ENCODE measurements around the gene JARID2.
A peak's percentile ranks its signal among the peaks of the same experiment; 100 is the strongest.

The JARID2 gene

DNA sequence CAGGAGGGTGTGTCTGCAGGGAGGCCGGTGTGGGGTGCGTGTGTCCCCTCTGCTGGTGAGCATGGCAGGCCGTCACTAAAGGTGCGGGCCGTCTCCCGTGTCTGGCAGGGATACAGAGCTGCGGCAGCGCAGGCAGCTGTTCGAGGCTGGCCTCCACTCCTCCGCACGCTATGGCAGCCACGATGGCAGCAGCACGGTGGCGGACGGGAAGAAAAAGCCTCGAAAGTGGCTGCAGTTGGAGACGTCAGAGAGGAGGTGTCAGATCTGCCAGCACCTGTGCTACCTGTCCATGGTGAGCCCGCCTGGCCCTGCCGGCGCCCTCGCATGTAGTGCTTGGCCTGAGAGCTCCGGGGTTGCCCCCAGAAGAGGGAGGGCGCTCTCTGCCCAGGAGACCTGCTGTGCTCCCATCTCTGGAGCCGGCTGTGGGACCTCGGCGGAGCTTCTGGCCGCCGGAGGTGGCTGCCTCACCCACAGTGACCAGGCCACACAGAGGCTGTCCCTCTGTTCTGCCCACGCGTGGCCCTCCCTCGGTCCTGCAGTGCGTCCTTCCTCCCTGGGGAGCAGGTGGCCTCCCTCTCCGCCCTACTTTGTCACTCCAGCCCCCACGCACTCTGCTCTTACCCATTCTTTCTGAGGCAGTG, 267.4 kb downstream of the JARID2 start:
- no peak for DNase-seq

DNA sequence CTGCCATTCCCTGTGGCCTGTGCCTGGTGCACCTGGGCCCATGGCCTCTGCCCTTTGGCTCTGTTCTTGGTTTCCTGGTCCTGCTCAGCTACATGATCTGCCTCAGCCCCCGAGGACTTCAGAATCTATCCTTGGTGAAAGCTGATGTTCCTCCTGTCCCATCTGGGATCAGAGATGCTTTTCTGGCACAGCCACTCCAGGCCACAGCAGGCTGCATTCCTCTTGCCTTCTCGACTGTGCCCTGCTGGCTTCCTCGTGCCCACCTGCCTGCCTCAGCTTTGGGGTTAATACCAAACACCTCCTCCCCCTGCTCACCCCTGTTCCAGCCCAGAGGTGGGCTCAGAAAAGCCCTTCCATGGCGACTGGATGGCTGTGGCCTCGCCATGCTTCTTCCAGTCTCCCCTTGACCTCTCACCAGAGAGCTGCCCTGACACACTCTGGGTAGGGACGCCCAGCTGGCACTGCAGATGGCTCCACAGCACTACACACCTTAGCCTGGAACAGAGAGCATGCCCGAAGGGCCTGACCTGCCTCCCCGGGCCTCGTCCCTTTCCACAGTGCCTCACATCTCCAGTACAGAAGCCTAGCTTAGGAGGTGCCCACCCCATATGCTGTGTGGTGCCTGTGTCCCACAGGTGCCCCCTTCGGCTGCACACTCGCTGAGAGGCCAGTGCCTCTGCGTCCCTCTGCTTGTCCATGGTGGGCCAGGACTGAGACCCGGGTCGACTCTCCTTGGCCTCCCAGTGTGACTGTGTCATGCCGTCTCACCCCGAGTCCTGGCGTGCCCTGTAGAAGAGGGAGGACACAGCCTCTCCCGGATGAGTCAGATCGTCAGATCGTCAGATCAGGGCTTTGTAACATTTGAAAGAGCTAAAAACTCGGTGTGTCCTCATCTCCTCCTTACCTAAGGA, 268.2 kb downstream of the JARID2 start:
- DNase-seq: no peak

DNA sequence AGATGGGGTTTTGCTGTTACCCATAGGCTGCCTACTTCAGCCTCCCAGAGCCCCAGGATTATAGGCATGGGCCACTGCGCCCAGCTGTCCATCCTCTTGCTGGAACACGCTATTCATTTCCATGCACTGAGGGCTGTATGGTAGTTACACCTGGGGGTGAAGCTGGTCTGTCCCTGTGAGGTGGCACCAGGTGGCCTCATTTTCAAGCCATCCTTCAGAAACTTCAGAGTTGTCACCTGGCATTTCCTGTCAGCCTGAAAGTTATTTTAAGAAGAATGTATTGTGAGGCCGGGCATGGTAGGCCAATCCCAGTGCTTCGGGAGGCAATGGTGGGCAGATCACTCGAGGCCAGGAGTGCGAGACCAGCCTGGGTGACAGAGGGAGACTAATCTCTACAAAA, 269.4 kb downstream of the JARID2 start:
- no peak for DNase-seq

DNA sequence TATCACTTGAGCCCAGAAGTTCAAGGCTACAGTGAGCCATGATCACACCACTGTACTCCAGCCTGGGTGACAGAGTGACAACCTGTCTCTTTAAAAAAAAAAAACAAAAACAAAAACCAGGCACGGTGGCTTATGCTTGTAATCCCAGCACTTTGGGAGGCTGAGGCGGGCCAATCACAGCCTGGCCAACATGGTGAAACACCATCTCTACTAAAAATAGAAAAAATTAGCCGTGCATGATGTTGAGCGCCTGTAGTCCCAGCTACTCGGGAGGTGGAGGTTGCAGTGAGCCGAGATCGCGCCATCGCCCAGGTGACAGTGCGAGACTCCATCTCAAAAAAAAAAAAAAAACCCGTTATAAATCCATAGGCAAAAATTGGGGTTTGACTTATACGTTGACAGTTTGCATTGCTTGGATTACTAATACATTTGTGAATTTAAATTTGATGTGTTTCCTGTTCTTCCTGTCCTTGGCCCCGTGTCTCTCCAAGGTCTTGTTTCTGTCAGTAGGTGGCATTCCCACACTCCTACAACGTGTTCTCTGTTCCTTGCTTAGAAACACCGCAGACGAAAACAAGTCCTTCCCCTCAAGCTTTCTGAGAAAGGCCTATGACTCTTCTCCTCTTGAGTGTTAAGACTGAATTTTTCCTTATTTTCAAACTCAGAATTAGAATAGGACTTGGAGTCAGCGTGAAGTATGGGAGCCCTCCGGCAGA, 269.9 kb downstream of the JARID2 start:
- DNase-seq: no peak

DNA sequence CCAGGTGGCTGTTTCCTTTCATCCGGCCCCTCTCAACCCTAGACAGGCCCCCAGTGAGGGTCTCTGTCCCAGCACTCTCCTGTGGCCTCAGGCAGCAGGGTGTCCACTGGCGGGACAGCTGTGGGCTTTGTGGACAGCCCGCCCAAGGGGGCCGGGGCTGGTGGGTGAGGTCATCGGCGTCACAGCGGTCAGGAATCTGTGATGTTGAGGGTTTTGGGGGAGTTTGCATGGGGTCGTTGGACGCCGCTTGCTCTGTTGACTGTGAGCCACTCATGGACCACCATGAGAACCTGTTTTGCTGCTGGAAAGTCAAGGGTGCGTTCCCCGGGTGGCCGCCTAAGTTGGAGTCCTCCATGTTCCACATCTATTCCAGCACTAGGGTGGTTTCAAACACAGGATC, 270.5 kb downstream of the JARID2 start:
- DNase-seq: no peak

DNA sequence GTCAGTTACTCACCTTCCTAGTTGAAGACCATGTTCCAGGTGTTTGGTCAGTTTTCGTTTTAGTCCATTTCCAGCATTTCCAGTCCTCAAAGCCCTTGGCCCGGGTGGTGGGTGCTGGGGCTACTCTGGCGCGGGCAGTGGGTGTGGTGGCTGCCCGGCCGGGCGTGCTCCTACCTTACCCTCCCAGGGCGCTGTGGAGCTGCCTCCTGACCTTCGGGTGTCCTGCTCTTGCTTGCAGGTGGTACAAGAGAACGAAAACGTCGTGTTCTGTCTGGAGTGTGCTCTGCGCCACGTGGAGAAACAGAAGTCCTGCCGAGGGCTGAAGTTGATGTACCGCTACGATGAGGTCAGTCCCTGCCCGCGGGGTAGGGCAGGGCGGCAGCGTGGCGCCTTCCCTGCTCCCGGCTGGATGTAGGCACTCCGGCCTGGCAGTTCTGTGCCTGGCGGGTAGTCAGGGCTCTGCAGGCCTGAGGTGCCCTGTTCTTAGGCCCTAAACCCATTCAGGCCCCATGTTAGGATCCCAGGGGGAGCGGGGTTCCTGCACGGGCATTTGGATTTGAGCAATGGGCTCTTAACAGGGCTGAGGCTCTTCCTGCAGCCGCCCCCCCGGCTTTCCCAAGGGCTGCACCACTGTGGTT, 271.2 kb downstream of the JARID2 start:
- DNase-seq: no peak

DNA sequence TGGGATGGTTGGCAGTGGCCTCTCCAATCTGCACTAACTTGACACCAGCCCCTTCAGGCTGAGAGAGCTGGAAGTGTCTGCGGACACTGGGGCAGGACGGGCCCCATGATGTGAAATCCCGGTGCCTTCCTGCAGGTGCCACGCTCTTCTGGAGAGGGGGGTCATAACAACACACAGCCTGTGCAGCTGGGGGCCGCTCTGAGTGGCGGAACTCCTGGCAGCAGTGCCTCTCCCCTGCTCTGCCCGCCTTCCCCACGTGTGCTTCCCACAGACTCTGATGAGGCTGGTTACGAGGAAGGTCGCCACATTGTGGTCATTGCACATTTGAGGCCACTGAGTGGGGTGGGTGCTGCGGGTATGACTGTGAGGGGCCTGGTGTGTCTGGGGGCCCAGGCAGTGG, 271.7 kb downstream of the JARID2 start:
- DNase-seq: no peak

DNA sequence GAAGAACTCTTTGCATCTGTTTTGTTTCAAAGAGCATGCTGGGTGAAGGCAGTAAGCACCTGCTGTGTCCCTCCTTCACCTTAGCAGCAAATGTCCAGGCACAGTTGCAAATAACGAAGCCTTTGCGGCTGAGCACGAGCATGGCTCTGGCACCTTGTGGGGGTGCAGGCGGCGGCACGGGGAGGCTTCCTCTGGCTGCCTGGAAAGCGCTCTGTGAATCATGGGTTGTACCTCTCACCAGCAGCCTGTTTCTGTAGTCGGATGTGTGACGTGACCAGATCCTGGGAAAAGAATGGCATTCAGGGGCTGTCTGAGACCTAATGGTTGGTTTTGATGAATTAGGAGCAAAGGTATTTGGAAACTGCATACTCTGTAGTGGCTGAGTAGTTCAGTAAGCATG, 272.2 kb downstream of the JARID2 start:
- no peak for DNase-seq

DNA sequence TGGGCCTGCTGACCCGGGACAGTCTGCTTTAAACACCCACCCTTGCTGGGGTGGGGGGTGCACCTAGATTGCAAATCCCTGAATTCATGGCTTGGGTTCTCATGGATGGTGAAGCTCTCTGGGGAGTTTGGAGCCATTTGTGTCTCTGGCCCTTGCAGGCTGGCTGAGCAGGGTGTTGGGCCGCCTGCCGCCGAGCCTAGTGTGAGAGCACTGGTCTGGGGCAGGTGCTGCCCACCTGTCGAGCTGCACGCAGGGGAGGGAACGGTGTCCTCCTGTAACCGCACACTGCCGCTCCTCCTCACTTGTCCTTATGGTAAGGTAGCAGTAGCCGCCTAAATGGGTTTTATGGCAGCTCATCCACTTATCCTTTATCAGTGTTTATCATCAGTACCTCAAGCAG, 273.0 kb downstream of the JARID2 start:
- DNase-seq: no peak

DNA sequence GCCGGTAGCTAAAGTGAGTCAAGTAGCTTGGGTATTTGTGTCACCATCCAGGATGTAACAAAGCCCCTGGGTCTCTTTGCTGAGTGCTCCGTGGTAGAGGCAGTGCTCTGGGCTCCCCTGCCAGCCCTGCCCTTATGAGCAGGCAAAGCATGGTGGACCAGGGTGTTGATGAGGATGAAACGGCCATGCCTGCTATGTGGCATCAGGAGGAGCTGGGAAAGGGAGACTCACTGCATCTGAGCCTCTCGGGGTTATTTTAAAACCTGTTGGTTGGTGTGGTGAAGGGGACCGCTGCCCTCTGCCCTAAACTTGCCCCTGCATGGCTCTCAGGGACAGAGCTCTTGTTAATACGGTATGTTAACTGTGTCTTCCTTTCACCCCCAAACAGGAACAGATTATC, 273.8 kb downstream of the JARID2 start:
- DNase-seq: no peak

DNA sequence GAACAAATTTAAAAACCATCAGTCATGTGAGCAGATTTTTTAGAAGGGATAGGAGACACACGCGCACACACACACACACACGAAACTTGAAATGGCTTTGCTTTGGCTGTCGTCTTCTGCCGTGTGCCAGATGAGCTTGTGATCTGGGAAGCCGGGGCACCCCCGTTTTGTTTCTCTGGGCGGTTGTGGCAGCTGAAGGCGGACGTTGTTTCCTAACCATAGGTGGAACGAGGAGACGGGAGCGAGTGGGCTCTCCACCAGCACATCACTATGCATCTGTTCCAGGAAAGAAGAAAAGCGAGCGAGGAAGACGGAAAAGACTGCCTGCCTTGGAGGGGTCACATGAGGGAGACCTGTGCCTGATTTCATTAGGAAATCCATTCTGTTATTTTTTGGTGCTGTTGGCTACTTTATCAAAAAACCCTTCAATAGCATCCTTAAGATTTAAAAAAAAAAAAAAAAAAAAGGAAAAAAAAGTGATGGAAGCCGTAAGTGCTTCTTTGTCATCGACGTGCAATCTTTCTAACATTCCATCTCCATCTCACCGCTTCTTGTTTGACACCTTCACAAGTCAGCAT, 274.8 kb downstream of the JARID2 start:
- no peak for DNase-seq

DNA sequence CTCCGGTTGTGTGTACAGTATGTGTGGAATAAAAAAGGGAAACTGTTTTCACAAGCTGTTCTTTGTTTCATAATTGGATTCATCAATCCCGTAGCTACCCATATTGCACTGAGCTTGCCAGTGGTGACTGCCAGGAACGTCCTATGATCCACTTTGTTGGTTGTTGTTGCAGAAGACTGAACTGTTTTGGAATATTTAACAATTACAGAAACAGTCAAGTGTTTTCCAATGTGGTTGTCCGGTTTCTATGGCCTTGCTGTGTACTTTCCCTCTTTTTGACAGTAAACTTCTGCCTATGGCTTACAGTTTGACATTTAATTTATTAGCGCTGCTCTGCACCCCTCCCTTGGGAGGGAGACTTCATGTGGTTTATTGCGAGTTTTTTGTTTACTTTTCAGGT, 275.7 kb downstream of the JARID2 start:
- no peak for DNase-seq

DNA sequence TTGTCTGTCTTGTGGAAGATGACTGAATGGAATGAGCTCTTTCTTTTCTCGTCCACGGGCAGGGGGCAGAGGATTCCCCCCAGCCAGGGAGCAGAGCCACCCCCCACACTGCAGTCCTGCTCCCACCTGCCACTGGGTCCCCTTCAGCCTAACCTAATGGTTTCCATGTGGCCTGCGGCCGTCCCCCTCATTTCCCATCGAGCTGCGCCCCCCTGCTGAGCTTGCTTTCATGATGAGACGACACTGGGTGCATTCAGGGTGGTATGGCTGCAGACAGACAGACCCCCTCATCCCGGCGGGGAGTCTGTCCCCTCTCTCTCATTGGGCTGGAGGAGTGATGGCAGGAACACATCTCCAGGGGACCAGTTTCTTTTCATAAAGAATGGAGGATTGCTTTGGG, 276.2 kb downstream of the JARID2 start:
- DNase-seq: no peak

DNA sequence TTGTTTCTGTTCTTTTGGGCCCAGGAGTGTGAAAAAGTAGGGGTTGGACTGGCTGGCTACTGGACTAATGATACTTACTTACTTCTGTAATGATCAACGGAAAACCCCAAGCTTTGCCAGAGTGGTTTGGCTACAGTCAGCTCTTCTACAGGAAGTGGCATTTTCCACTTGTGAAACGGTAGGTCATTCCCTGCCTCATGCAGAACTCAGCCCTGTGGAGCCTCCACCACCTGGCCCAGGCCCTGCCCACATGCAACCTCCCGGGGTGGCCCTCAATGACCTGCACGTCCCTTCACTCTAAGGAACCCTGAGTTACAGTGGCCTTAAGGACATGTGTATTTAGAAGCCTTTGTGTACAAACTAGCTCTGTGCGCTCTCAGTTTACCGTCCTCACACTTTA, 276.6 kb downstream of the JARID2 start:
- peak in 1 of 2 experiments; percentile 9 for DNase-seq

DNA sequence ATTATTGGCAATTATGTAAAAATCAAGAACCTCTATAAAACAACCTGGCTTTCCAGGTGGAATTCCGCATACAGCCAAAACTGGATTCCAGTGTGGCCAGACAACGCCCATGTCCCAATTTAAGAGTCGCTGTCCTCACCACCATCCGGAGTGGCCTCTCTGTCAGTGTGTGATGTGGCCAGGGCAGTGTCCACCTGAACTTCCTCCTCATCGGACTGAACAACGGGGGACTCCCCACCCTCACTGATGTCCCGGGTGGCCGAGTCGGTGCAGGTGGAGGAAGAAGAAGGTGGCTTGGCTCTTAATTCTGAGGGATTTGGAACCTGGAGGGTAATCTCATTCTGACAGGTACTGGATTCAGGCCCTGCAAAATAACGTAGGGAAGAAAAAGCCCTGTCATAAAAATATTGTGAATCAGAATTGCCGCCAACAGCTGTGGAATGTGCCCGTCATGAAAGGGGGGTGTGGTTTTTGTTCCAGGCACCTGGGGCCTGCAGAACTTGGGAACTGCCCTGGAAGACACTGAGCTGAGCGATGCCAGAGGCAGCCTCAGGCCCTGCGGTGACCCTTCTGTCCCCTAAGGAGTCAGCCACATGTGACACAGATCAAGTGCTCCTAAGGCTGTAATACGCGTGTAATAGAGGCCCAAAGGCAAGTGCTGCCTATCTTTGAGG, 277.1 kb downstream of the JARID2 start:
- DNase-seq: no peak

DNA sequence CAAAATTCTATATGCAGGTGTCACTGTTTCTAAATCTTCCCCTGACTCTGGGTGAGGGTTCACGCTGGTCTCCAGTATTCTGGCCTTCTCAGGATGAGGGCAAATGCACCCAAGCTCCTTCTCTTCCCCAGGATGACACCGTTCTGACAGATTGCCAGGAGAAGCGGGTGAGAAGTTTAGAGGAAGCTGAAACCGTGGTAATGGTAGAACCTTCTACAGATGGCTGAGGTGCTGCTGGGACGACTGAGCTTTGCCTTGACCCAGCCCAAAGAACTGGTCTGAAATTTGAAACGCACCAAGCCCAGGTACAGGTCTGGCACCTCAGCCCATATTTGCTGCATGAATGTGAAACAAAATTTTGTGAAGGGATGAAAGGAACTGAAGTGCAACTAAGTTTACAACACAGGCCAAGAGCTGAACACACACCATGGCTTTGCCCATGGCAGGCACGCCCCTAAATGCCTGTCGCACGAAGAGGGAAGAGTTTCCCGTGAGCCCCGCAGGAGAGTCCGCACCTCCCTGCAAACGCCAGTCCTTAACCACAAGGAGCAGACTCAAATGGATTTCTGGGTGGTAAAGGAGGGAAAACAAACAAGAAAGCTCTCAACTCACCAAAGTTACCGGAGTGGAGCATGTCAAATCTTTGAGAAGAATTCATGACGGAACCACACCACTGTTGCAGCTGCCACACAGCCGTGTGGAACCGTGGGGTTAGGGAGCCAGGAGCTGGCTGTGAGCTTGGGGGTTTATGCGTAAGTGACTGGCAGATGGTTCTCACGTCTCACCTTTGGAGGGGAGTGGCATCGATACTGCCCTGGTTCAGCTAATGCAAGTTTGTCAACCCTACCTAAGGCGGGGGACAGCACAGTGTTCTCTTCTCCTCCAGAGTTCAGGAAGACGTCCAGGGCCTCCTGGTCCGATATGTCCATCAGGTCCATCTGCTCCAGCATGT, 278.1 kb downstream of the JARID2 start:
- DNase-seq: no peak

DNA sequence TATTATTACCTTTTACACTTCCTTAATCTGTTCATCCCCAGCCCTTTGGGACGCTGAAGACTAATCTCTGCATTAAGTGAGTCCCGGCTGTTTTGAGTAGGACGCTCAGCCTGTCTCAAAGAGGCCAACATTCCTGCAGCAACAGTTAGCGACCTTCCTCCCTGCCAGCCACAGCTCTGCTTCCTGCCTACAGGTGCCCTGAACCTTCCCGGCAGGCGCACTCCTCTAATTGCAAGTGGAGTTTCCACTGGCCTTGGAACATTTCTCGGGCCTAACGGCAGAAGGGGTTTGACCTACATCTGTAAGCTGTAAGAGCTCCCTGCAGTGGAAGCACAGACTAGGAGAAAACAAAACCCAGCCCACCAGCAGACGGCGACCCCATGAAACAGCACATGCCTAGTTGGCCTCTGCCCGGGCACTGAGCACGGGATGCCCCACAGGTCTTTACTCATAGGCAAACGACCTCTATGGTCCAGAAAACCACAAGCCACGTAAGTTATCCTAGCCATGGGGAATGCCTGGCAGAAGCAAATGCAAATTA, 279.1 kb downstream of the JARID2 start:
- no peak for DNase-seq

DNA sequence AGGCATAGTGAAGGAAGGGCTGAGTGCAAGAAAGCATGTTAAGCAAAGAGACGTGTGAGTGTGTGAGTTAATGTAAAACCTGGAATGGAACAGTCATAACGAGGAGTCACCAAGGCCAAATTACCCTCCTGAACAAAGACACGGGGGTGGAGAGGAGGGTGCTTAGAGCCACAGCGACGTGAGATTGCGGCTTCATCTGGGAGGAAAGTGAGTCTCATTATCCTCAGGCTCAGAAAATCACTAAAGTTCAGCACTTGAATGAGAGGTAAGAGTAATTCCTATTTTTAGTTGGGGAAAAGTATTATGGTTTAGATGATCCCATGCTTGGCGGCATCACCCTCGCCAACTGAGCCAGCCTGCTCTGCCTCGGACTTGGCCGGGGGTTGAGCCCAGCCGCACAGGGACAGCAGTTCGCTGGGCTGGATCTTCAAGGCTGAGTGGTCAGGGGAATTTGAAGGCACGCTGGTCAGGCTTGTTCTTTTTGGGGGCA, 280.4 kb downstream of the JARID2 start:
- DNase-seq: no peak

DNA sequence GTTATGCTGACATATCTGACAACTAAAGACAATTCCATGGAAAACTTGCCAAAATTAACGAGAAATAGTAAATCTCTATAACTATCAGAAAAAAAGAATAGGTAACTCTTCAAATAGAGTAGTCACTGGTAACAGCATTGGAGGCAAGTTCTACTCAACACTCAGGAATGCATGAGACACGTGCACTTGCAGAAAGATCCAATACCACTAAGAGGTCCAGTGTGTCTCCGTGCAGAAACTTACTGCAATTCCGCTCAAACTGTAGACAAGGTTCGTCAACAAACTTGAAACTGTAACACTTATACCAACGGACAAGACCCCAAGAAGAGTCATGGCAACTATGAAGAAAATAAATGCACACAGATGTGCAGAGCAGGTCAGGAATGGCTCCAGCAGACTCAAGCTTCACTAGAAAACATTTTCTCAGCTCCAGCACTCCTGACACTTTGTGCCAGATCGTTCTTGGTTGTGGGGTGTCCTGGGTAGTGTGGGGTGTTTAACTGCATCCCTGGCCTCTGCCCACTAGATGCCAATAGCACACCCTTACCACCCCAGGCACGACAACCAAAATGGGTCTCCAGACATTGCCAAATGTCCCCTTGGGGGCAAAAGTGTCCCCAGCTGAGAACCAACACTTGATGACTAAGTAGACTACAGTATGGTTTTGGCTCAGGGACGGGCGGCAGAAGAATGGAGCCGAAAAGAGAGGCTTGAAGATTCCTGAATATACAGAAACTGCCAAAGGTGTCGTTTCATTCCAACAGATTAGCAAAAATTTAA, 282.2 kb downstream of the JARID2 start:
- DNase-seq: no peak

DNA sequence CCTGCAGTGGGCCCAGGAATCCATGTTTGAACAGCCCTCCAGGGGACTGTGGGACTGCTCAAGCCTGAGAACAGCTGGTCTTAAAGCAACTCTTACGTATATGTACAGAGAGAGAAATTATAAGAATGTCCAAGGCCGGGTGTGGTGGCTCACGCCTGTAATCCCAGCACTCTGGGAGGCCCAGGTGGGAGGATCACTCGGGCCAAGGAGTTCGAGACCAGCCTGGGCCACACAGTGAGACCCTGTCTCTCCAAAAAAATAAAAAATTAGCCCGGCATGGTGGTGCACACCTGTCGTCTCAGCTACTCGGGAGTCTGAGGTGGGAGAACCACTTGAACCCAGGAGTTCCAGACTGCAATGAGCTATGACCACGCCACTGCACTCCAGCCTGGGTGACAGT, 283.0 kb downstream of the JARID2 start:
- no peak for DNase-seq
